Kidney (tissue), 14 donors: ENCODE results near the gene SLC13A1. TPM values are rescaled to one million over a fixed set of nuclear protein-coding genes. Genes with fewer than 3 reads are reported as not detected.

Experiments used
- DNase-seq, 5 donors: peaks; one replicate each; pipeline ENCODE4 v3.0.0-alpha.2; 2013 to 2020
- FAIRE-seq: peaks from 2 replicates; lab custom pipeline; 2012; peaks lifted over from hg19 to GRCh38; lab: Jason Lieb, UNC
- H3K27ac ChIP-seq, 2 donors: one replicate each; pipeline ENCODE4 v1.7.0; 2013; ENCODE audit warnings: low read depth in 2 of 2, low read length in 2 of 2, inconsistent platforms in 1 of 2
- H3K27me3 ChIP-seq: one replicate; pipeline ENCODE4 v1.7.1; 2013; ENCODE audit warnings: low read length, inconsistent platforms; ENCODE audit not compliant: control insufficient read depth, insufficient read depth
- H3K36me3 ChIP-seq, 3 donors: one replicate each; pipeline versions ENCODE4 v1.7.0 to v1.7.1; 2013; ENCODE audit warnings: low read length in 3 of 3, control low read depth in 1 of 3, inconsistent platforms in 1 of 3; ENCODE audit not compliant: insufficient read depth in 3 of 3, control insufficient read depth in 2 of 3
- H3K4me1 ChIP-seq, 3 donors: one replicate each; pipeline versions ENCODE4 v1.7.0 to v1.7.1; 2013; ENCODE audit warnings: low read length in 3 of 3, inconsistent platforms in 1 of 3, low read depth in 1 of 3; ENCODE audit not compliant: control insufficient read depth in 2 of 3, insufficient read depth in 2 of 3
- H3K4me3 ChIP-seq, 3 donors: one replicate each; pipeline versions ENCODE4 v1.7.0 to v1.8.1; 2013; ENCODE audit warnings: low read length in 3 of 3, control low read depth in 1 of 3, inconsistent platforms in 1 of 3
- H3K9ac ChIP-seq, 3 donors: one replicate each; pipeline versions ENCODE4 v1.7.0 to v1.7.1; 2013; ENCODE audit warnings: low read length in 3 of 3, control low read depth in 1 of 3, inconsistent platforms in 1 of 3
- H3K9me3 ChIP-seq, 3 donors: one replicate each; pipeline versions ENCODE4 v1.7.0 to v1.7.1; 2013; ENCODE audit warnings: low read length in 3 of 3, control low read depth in 1 of 3, inconsistent platforms in 1 of 3; ENCODE audit not compliant: control insufficient read depth in 2 of 3, insufficient read depth in 1 of 3
- intact Hi-C: fragments of 100-400 bp; cut with DNase I; formaldehyde crosslinking; loops from one replicate; pipeline ENCODE4 v1.11.1; 2022
- polyA plus RNA-seq: library from polyadenylated mRNA; stranded (reverse); fragments of 350-450 nt; fragmentation: Illumina TruSeq; extraction: RNeasy Lipid Tissue Mini Kit (QIAGEN cat#74804); gene quantifications from one replicate; pipeline ENCODE4 v1.2.3, GENCODE V29; 2014; ENCODE audit warnings: low read depth, low replicate concordance; ENCODE audit not compliant: insufficient read depth
- total RNA-seq: library from RNA; stranded (reverse); fragmentation: NEBNext Ultra II Directional; extraction: Animal tissue kit (Norgen Biotek cat#: 25700); gene quantifications from one replicate; pipeline ENCODE4 v1.2.1, GENCODE V29; 2021
- TF ChIP-seq, protein P1 (sequence below): IDR thresholded peaks from 3 replicates; pipeline ENCODE4 v1.5.1; 2012; ENCODE audit warnings: mild to moderate bottlenecking, moderate library complexity, borderline replicate concordance; ENCODE audit not compliant: insufficient read depth; ENCODE audit errors: extremely low read depth
- donor health status: control.
- donor health status: control.
- donor health status: control.
- donor health status: control.
- donor health status: control.
- donor health status: DM: yes; HTN: yes; CAD: no.
- donor health status: Normal renal cell carcinoma (clear cell type).

SLC13A1 gene
- total and polyA plus RNA-seq, 2 donors from 2014 or later = 10.1 to 17.0 TPM

DNA sequence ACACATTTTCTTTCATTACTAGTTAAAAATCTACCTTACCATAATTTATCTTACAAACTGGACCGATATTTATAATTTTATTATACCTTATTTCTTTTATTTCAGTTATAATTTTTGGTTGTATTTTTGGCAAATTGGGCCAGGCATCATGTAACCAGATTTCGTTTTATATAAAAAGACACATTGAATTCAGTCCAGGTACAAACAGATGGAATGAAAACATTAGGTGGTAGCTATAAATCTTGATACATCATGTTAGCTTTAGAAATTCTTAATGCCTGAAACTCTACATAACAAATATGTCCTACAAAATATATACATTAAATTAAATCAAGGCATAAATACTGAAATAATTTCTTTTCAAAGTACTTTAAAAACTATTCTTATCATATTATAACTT, 73.1 kb downstream of the SLC13A1 start:
- FAIRE-seq (peak; percentile 11), DNase-seq (no peak)
- no peaks in the 10 kb centered on the region for H3K9me3 ChIP-seq
- H3K4me3 ChIP-seq = no peak overlapping the region
- no peak overlapping the region for H3K9ac ChIP-seq
- intact Hi-C loops = no loop called here
- TF ChIP-seq, protein P1, sequence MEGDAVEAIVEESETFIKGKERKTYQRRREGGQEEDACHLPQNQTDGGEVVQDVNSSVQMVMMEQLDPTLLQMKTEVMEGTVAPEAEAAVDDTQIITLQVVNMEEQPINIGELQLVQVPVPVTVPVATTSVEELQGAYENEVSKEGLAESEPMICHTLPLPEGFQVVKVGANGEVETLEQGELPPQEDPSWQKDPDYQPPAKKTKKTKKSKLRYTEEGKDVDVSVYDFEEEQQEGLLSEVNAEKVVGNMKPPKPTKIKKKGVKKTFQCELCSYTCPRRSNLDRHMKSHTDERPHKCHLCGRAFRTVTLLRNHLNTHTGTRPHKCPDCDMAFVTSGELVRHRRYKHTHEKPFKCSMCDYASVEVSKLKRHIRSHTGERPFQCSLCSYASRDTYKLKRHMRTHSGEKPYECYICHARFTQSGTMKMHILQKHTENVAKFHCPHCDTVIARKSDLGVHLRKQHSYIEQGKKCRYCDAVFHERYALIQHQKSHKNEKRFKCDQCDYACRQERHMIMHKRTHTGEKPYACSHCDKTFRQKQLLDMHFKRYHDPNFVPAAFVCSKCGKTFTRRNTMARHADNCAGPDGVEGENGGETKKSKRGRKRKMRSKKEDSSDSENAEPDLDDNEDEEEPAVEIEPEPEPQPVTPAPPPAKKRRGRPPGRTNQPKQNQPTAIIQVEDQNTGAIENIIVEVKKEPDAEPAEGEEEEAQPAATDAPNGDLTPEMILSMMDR = no peak
- H3K27ac ChIP-seq = no peak overlapping the region
- no peaks in the 10 kb centered on the region for H3K27me3 ChIP-seq
- H3K4me1 ChIP-seq = no peaks in the 10 kb centered on the region
- H3K36me3 ChIP-seq = peaks cover 0 to 6% (median 0%) of the 10 kb centered on the region in 3 donors

DNA sequence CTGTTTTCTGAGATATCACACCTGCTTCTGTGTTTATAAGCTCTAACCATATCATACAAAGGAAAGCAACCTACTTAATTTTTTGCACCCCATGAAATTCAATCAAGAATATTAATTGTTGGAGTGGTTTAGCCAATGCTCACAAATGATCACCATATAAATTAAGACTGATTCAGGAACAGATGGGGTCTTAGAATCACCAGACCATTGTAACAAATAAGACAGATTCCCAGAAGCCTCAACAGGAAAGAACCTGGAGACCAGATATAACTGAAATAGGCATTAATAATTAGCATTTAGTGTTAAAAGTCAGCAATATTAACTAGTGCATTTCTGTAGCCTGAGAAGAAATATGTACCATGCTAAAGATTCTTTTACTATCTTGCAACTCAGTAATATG, 73.6 kb downstream of the SLC13A1 start:
- intact Hi-C loops = no loop called here
- no peaks in the 10 kb centered on the region for H3K27me3 ChIP-seq
- H3K9me3 ChIP-seq = no peaks in the 10 kb centered on the region
- no peak overlapping the region for H3K27ac ChIP-seq
- no peak overlapping the region for H3K4me3 ChIP-seq
- no peak overlapping the region for H3K9ac ChIP-seq
- H3K4me1 ChIP-seq = no peaks in the 10 kb centered on the region
- TF ChIP-seq, protein P1 = no peak
- DNase-seq = no peak
- no peak for FAIRE-seq
- peaks cover 0 to 6% (median 0%) of the 10 kb centered on the region in 3 donors for H3K36me3 ChIP-seq

DNA sequence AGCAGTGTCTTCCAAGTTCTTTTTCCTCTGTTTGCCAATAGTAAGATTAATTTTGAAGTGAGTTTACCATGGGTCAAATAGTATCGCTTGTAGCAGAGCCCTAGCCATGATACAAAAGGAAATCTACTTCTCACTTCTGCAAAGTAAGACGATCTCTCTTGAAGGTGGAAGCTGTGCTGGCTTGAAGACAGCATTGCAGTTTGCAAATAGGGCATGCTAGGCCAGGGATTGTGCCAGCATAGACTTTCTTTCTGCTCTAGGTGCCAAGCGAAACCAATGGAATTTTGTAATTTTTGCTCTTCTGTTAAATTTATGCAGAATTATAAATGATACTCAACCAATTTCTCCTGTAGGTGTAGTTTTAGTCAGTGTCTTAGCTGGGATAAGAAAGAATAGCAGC, 74.5 kb downstream of the SLC13A1 start:
- Histone ChIP-seq H3K27ac (no peak overlapping the region), H3K4me1 (no peaks in the 10 kb centered on the region), H3K4me3 (no peak overlapping the region), H3K27me3 (no peaks in the 10 kb centered on the region), H3K9ac (no peak overlapping the region), H3K9me3 (no peaks in the 10 kb centered on the region), H3K36me3 (peaks cover 0 to 6% (median 0%) of the 10 kb centered on the region in 3 donors)
- intact Hi-C loops = no loop called here
- DNase-seq (no peak), FAIRE-seq (no peak)
- TF ChIP-seq, protein P1 = no peak

DNA sequence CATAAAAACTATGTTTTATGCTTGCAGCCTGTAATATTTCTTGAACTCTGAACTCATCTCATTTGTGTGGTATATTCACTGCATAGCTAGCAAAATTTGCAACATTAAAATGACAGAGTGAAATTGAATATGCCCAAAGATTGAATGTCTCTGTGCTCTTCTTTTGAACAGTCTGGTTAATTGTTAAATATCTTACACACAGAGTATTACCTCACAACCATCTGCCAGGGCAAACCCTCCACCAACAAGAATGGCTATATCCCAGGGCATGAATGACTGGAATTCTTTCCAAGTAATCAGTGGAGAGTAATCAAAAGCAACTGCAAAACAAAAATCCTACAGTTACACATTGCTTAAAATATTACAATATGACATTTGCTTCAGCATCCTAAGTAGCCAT, 76.9 kb downstream of the SLC13A1 start:
- no peak for FAIRE-seq
- no peaks in the 10 kb centered on the region for H3K4me1 ChIP-seq
- H3K4me3 ChIP-seq = no peak overlapping the region
- H3K27ac ChIP-seq = no peak overlapping the region
- DNase-seq = no peak
- H3K27me3 ChIP-seq = no peaks in the 10 kb centered on the region
- intact Hi-C loops = no loop called here
- H3K36me3 ChIP-seq = peaks cover 0 to 6% (median 2%) of the 10 kb centered on the region in 3 donors
- no peak overlapping the region for H3K9ac ChIP-seq
- H3K9me3 ChIP-seq = no peaks in the 10 kb centered on the region
- TF ChIP-seq, protein P1 = no peak
